HG02938 (cell line): ENCODE measurements around the gene PPP2R5B.

Experiments used
- ATAC-seq: cut with Tn5 transposase; IDR thresholded peaks from one replicate; pipeline ENCODE4 v1.9.1; 2021; ENCODE audit warnings: mild to moderate bottlenecking, moderate library complexity; ENCODE audit not compliant: unreplicated experiment

The PPP2R5B gene

DNA sequence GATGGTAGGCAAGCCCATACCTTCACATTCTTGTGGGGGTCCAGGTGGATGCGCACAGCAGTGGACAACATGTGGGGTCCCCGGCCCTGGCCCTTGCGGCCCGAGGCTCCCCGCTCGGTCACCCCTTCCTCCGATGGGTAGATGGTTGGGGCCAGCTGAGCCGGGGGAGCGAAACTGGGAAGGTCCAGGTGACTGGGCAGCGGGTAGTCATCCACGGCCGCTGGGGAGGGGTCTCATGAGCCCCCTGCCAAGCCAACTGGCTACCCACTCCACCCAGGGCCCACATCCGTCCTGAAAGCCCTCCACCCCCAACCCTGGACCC, 18.2 kb upstream of the PPP2R5B start:
- ATAC-seq, result no peak

GRCh38 chr11:64908766-64909165, 15.7 kb upstream of the PPP2R5B start:
- ATAC-seq, result no peak

GRCh38 chr11:64909653-64910343, 14.7 kb upstream of the PPP2R5B start:
- ATAC-seq, result no peak

DNA sequence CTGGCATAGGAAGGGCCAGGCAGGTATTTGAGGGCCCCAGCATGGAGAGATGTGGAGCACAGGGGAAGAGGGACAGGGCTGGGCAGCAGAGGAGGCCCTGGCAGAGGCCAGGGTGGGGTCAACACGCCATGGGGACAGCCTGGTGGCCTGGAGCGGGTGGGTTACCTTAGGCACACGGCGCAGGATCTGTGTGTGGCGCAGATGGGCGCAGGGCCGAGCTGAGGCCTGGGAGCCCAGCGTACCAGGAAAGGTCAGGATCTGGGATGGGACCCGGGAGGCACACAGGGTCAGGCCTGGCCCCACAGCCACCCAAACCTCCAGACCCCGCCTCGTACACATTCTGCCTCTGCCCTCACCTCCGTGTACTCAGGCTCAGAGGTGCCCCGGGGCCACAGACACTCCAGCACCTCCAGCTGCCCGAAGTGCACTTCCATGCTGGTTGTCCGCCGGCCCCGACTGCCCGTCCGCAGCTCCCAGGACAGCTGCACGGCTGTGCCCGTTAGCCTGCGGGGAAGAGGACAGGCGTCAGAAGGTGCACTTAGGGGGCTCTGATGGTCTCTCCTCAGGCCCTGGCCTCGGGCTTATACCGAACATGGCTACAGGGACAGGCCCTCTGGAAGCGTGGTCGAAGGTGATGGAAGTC, 13.9 kb upstream of the PPP2R5B start:
- ATAC-seq, result no peak

DNA sequence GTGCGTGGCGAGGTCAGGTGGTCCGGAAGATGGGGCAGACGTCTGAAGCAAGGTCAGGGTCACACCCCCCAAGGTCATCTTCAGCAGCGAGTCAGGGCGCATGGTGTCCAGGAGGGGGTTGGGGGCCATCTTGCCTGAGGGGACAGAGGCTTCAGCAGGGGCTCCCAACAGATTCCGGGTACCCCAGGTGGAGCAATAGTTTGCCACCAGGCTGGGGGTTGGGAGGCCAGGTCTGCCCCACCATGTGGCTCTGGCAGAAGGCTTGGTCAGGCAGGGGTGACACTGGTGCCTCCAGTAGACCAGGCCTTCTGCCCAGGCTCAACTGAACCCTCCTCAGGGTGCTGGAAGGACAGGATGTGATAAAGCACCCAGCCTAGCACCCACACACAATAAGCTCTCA, 13.3 kb upstream of the PPP2R5B start:
- ATAC-seq, result no peak

- no peak for ATAC-seq
These were observed 12.8 kb upstream of the PPP2R5B start for GRCh38 chr11:64911689-64912088.

GRCh38 chr11:64913171-64913727, 11.2 kb upstream of the PPP2R5B start:
- no peak for ATAC-seq

GRCh38 chr11:64914123-64914522, 10.4 kb upstream of the PPP2R5B start:
- ATAC-seq, result no peak

DNA sequence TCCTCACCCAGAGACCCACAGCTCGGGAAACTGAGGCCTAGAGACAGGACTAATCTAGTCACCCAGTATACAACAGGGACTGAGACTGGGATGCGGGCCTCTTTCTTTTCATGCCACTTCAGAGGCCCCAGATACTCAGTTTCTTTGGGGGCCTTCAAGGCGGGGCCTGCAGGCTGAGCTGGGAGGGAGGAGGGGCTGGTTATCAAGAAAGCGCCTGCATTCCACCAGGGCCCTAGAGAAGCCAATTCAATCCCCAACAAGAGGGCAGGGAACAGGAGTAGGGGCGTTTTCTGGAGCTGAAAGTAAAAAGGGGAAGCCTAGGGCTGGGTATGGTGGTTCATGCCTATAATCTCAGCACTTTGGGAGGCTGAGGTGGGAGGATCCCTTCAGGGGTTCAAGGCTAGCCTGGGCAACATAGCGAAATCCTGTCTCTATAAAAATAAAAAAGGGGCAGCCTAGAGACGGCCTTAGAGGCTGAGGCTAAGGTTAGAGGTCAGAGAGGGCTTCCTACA, 9.1 kb upstream of the PPP2R5B start:
- no peak for ATAC-seq

- no peak for ATAC-seq
These were observed 8.3 kb upstream of the PPP2R5B start for GRCh38 chr11:64916040-64916774.

DNA sequence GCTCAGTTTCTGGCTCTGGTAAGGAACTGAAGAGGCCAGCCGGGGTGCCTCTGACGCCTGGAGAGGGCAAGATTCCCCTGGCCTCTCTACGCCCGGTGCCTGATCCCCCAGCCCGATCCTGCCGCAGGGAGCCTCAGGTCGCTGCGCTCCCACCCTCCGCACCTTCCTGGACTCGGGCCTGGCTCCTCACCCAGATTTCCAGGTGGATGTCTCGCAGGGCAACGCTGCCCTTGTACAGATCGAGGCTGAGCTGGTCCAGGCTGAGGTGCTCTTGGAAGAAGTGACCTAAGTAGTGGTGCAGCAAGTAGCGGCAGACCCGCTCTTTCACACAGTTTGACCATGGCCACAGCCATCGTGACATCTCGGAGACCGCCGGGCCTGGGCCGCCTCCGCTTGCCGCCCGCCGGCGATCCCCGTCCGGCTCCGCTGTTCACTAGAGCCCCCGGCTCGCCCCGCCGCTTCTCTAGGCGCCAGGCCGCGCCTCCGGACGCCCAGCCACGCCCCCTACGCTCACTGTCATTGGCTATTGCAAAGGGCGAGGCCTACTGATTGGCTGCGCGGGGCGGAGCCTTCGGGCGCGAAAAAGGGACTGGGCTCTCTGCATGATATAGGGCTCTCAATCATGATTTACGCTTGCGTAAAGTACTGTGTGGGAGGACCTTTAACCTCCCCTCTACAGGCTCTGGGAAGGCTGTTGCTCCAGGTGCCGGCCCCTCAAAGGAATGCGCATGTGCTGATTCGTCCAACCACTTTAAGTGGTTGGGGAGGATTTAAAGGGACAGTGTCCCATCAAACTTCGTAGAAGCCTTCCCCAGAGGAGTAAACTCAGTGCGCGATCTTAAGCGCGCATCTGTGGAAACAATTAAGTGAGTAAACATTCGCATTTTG, 7.5 kb upstream of the PPP2R5B start, which contains the start of gene ATG2A:
TSS of gene ATG2A (minus strand) at position 435 of the 888 bp plus-strand sequence. CDS start at position 361, 74 bp downstream.
- ATAC-seq, result peak; percentile 94

DNA sequence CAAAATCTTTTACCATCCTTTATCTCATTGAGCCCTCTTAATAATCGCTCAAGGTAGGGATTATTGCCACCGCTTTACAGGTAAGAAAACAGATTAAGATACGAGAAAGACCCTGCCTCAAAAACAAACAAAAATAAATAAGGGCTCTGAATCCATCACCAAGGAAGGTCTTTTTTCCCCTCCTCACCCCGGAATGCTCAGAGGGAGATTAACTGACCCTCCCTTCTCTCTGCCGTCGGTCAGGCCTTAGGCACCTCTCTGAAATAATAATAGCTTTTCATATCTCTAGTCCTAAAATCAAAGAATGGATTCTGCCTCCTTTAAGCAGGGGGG, 6.9 kb upstream of the PPP2R5B start:
- ATAC-seq, result no peak

DNA sequence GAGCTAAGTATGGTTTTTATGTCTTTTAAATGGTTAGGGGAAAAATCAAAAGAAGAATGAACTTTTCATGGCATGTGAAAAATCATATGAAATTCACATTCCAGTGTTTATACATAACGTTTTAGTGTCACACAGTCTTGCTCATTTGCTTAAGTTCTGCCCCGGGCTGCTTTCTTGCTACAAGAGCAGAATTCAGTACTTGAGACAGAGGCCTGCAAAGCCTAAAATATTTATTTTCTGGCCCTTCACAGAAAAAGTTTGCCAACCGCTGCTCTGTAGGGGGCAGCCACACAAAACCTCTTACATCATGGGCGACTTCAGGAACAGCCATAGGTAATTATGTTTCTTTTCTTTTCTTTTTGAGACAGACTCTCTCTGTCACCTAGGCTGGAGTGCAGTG, 6.5 kb upstream of the PPP2R5B start:
- ATAC-seq, result no peak

DNA sequence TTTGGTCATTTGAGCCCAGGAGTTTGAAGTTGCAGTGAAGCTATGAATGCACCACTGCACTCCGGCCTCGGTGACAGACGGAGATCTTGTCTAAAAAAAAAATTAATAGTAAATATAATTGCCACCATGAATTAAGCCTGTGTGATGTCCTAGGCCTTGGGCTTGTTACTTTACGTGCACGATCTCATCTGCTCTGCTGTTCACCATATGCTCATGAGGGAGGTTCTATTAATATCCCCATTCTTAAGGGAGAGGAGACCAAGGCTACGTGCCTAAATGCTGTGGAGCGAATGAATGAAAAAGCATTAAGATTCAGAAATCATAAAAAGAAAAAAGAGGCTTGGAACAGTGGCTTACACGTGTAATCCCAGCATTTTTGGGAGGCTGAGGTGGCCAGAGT, 4.9 kb upstream of the PPP2R5B start:
- ATAC-seq, result no peak

DNA sequence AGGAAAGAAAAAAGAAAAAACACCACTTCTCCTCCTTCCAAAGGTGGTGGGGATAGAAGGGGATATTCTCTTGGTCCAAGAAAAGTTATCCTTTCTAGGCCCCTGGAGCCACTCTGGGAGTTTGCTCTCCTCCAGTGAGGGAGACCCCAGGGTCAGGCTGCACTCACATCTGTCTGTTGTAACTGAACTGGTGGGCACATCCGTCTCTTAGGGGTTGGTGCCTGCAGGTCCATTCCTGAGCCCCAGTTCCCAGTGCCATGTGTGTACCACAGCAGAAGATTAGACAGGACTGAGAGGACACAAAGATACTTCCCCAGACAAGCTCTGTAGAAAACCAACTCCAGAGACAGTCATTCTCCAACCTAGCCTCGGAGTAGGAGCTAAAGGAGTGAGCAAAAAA, 4.4 kb upstream of the PPP2R5B start:
- ATAC-seq, result no peak

GRCh38 chr11:64921384-64921783, 3.1 kb upstream of the PPP2R5B start:
- no peak for ATAC-seq

DNA sequence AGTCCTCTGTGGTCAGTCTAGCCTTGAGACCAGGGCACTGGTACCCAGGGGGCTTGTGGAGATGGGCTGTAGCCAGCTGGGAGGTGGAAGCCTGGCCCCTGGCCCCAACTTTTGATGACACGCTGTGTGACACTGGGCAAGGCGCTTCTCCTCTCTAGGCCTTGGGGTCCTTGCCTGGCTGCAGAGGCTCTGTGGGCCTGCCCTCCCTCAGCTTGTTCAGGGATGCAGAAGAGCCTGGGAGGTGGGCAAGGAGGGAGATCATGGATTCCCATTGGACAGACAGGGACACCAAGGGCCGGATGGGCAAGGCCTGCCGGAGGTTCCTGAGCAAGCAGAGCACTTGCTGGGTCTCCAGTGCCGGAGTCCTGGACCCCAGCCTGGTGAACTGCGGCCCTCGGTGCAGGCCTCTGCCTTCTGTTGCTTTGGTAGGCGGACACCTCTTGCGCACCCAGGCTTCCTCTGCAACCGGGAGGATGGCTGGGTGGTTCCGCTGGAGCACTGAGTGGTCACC, 1.3 kb upstream of the PPP2R5B start:
- no peak for ATAC-seq

DNA sequence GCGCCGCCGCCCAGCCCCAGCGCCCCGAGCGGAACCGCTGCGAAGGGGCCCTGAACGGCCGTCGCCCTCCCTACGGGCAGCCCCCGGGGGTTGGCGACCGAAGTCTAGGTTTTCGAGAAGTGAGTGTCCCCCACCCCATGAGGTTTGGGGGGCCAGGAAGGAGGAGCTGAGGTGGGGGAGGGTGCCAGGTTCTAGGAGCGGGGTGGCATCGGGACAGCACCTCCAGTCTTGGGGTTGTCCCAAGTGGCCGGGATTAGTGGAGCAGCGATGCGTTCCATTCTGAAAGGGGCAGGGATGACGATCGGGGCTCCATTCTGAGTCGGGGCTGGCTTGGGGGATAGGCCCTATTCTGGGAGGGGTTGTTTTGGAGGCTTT, 408 bp downstream of the PPP2R5B start:
- no peak for ATAC-seq

DNA sequence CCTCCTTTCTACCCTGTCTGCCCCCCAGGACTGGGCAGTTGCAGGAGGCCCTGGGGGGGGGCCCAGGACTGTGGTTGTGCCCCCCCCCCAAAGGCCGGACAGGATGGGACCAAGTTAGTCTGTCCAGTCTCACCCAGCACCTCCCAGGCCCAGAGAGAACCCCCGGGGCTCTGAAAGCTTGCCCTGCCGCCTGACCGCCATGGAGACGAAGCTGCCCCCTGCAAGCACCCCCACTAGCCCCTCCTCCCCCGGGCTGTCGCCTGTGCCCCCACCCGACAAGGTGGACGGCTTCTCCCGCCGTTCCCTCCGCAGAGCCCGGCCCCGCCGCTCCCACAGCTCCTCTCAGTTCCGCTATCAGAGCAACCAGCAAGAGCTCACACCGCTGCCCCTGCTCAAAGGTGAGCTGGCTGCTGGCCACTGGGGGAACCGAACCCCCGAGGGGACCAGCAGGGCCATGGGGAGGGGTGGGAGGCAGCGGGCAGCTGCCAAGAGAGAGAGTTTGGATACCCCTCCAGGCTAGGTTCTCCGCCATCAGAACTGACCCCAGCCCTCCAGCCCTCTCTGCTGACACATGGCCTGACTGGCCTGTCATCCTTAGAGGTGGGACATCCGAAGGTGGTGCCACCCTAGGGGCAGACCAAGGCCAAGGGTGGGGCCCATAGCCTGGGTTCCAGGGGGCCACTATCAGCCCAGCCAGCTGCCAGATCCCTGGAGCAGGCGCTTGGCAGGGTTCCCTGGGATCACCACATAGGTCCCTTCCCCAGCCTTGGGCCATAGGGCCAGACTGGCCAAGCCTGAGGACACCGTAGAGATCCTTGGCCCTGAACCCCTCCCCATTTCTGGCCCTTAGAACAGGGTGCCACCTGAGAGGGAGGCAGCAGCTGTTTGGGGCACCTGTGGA, 1.3 kb downstream of the PPP2R5B start:
- ATAC-seq, result no peak

DNA sequence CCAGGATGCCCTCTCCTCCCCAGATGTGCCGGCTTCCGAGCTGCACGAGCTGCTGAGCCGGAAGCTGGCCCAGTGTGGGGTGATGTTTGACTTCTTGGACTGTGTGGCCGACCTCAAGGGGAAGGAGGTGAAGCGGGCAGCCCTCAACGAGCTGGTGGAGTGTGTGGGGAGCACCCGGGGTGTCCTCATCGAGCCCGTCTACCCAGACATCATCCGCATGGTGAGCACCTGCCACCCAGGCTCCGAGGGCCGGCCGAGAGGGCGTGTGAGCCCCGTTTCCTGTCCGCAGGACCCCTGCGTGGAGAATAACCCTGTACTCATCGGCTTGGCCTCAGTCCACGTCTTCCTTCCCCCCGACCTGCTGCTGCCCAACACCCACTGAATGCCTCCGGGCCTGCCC, 2.2 kb downstream of the PPP2R5B start:
- ATAC-seq, result no peak
